GM19238 (cell line): ENCODE results near the gene COL21A1.
"Not testable (repeated sequence)": the region's sequence is repeated elsewhere in the genome, so short reads cannot be mapped to it uniquely, and the experiment has no call there.

ENCODE experiments used
- DNase-seq: peaks from one replicate; pipeline ENCODE4 v3.0.0; 2011; ENCODE audit warnings: low spot score; ENCODE audit not compliant: insufficient read length

COL21A1 gene

DNA sequence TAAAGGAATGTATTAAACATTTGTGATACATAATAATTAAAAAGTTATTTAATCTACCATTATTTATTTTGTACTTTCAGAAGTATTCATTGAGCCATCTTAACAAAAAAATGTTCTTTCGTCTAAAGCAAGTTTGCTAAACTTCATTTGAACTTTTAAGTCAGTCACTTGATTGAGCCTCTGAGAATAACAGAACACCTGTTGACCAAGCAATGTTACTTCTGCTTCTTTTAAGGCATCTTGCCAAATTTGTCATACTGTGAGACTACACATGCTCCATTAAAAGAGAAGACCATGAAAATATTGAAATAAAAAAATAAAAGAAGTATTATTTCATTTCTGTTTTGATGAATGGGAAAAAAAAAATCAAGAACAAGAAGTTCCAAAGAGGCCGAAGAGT lies 230.2 kb downstream of the COL21A1 start:
- no peak for DNase-seq

DNA sequence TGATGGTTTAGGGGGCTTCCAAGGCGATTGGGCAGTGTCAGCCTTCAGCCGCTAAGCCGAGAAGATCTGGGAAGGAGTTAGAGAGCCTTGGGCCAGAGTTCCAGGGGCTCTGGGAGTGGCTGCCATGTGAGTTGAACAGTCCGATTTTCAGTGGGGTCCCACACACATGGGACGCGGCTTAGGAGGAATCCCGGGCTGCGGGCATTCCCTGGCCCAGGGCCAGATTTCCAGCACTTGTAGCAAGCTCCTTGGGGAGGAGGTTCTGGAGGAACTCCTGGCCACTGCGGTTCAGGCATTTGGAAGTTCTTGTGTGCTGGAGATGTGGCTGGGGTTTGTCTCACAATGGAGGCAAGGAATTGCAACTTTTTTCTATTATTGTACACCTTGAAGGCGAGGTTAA lies 233.3 kb downstream of the COL21A1 start:
- not testable (repeated sequence) for DNase-seq

DNA sequence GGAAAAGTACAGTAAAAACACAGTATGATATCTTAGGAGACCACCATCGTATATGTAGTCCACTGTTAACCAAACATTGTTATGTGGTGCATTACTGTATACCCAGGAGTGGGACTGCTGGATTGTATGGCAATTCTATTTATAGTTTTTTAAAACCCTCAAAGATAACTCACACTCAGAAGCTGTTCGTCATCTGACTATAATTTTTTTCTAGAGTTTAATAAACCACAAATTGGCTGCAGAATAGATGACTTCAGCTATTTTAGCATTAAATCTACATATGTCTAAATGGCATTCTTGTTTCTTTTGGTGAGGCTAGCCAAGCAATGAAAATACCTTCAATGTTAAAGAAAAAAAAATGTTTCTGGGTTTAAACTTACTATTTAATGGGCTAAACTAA lies 237.7 kb downstream of the COL21A1 start:
- DNase-seq: no peak
